GM12878 (cell line): ENCODE measurements around the gene RAD21L1. TPM values are rescaled to one million over a fixed set of nuclear protein-coding genes. Genes with fewer than 3 reads are reported as not detected.

Experiments used
- ATAC-seq: fragments of 200-7000 bp; cut with Tn5 transposase; 3 replicates; pipeline ENCODE4 v1.9.1; 2020; ENCODE audit warnings: mild to moderate bottlenecking, moderate library complexity
- BruUV-seq: library from RNA; stranded (reverse); fragments of 400-500 nt; replicated peaks from 2 replicates; lab custom pipeline; 2021; lab: Mats Ljungman, UMichigan
- CTCF ChIA-PET: fragments of 300-600 bp; sonication (Branson Sonifier 250); formaldehyde crosslinking; extraction: SDS; loops from one replicate; lab custom pipeline; 2021; ENCODE audit warnings: inconsistent platforms; lab: Yijun Ruan, JAX
- POLR2A ChIA-PET: fragments of 350-600 bp; formaldehyde crosslinking; extraction: SDS; loops from one replicate; lab custom pipeline; 2021; ENCODE audit warnings: inconsistent platforms; lab: Charles Lee
- RAD21 ChIA-PET: fragments of 300-600 bp; sonication (Branson Sonifier 250); formaldehyde crosslinking; loops from one replicate; lab custom pipeline; 2023; ENCODE audit warnings: antibody characterized with exemption; ENCODE audit not compliant: unreplicated experiment; lab: Charles Lee
- SMC1A ChIA-PET: fragments of 300-600 bp; sonication (Branson Sonifier 250); formaldehyde crosslinking; loops from one replicate; lab custom pipeline; 2023; ENCODE audit not compliant: unreplicated experiment, uncharacterized antibody; lab: Charles Lee
- DNase-seq: peaks from one replicate; pipeline ENCODE4 v3.0.0-alpha.2; 2011; ENCODE audit warnings: low read depth, low spot score
- FAIRE-seq: peaks from 3 replicates; lab custom pipeline; 2011; peaks lifted over from hg19 to GRCh38; lab: Jason Lieb, UNC
- H2AFZ ChIP-seq: 2 replicates; pipeline ENCODE4 v1.6.0; 2011; ENCODE audit warnings: low read depth, low read length, control low read depth; ENCODE audit not compliant: control insufficient read depth
- H3K27ac ChIP-seq: 2 replicates; pipeline ENCODE4 v1.5.1; 2011; ENCODE audit warnings: control low read depth; ENCODE audit not compliant: control insufficient read depth, insufficient read depth
- H3K27me3 ChIP-seq, 2 experiments: replicated peaks in 1 of 2; 2 replicates each; pipeline versions ENCODE4 v1.6.0 to v1.6.1; 2011; ENCODE audit warnings: low read length in 1 of 2; ENCODE audit not compliant: control insufficient read depth in 2 of 2, insufficient read depth in 2 of 2
- H3K36me3 ChIP-seq, 2 experiments: 2 replicates each; pipeline ENCODE4 v1.5.1; 2011; ENCODE audit warnings: low read length in 1 of 2; ENCODE audit not compliant: control insufficient read depth in 2 of 2, insufficient read depth in 2 of 2
- H3K4me1 ChIP-seq: 2 replicates; pipeline ENCODE4 v1.6.1; 2011; ENCODE audit warnings: mild to moderate bottlenecking, low read length, moderate library complexity, mixed read lengths; ENCODE audit not compliant: control insufficient read depth, insufficient read depth
- H3K4me2 ChIP-seq: 2 replicates; pipeline ENCODE4 v1.6.0; 2011; ENCODE audit warnings: control low read depth; ENCODE audit not compliant: control insufficient read depth, insufficient read depth
- H3K4me3 ChIP-seq: fragments of 200-600 bp; sonication (generic); 2 replicates; pipeline ENCODE4 v1.5.1; 2016
- H3K79me2 ChIP-seq: 2 replicates; pipeline ENCODE4 v1.6.0; 2011; ENCODE audit warnings: low read length; ENCODE audit not compliant: control insufficient read depth, insufficient read depth
- H3K9ac ChIP-seq: 2 replicates; pipeline ENCODE4 v1.8.0; 2011; ENCODE audit warnings: low read length, control low read depth, mixed read lengths; ENCODE audit not compliant: control insufficient read depth, insufficient read depth
- H3K9me3 ChIP-seq: replicated peaks from 3 replicates; pipeline ENCODE4 v1.5.1; 2011; ENCODE audit warnings: mild to moderate bottlenecking, low read length; ENCODE audit not compliant: control insufficient read depth, insufficient read depth
- H4K20me1 ChIP-seq: 2 replicates; pipeline ENCODE4 v1.6.0; 2011; ENCODE audit not compliant: control insufficient read depth, insufficient read depth
- CREB1 ChIP-seq: IDR thresholded peaks from 2 replicates; pipeline ENCODE4 v1.6.1; 2012; ENCODE audit warnings: low read depth, mild to moderate bottlenecking, inconsistent platforms
- RAD51 ChIP-seq: fragments of 450-650 bp; IDR thresholded peaks from 2 replicates; pipeline ENCODE4 v1.6.1; 2016; ENCODE audit warnings: moderate library complexity, mild to moderate bottlenecking, inconsistent platforms
- TARDBP ChIP-seq: IDR thresholded peaks from 2 replicates; pipeline ENCODE4 v1.6.1; 2016; ENCODE audit warnings: borderline replicate concordance
- WGBS: methylation state at CpG from one replicate; pipeline ENCODE4 v1.1.6; 2016; ENCODE audit warnings: low lambda C conversion rate; ENCODE audit not compliant: insufficient replicate concordance, insufficient coverage; ENCODE audit errors: missing lambda C conversion rate; 5-methylcytosine and 5-hydroxymethylcytosine counted together
- in situ Hi-C: fragments of 300-500 bp; cut with MboI; formaldehyde crosslinking; loops from 9 replicates; pipeline ENCODE4 v1.14.3; 2018; ENCODE audit warnings: mixed read lengths
- intact Hi-C: fragments of 100-400 bp; cut with micrococcal nuclease; formaldehyde crosslinking; loops from one replicate; pipeline ENCODE4 v1.14.2; 2022; ENCODE audit not compliant: unreplicated experiment
- polyA plus RNA-seq, 11 experiments: library from polyadenylated mRNA; depleted of rRNA in 4 of 11; unstranded in 6 of 11; stranded (reverse) in 5 of 11; fragments of >200 nt; fragmentation: Nextera tagmentation in 4 of 11; fragmentation: Illumina TruSeq in 1 of 11; extraction: Ambion mirVana in 4 of 11; extraction: Trizol in 1 of 11; gene quantifications; 1 replicate in 1 of 11; 2 replicates in 10 of 11; pipeline versions ENCODE4 v1.2.1 to v1.2.3, GENCODE V29; 2011 to 2016; ENCODE audit warnings: inconsistent platforms in 2 of 11, missing spikeins in 2 of 11, low read depth in 1 of 11
- total RNA-seq, 4 experiments: library from RNA; depleted of rRNA in 3 of 4; stranded (reverse); fragments of >200 nt in 3 of 4; fragmentation: Illumina TruSeq in 1 of 4; extraction: Trizol in 1 of 4; gene quantifications; 2 replicates each; pipeline versions ENCODE4 v1.2.1 to v1.2.3, GENCODE V29; 2013 to 2021

Gene RAD21L1
- total and polyA plus RNA-seq, 10 of the 15 experiments (the other 5 are each of a cell fraction or from before 2014, with no cell fraction given) = not detected

DNA sequence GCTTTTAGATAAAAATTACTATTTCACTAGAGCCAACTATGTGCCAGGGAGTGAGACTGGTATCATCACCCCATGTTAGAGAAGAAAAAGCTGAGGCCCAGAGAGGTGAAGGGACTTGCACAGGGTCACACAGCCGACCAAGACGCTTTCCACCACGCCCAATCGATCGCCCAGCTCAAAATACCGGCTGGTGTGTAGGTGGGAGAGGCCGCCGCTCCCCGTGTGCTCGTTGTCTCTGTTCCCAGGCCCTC is 40.0 kb downstream of the RAD21L1 start:
- ATAC-seq (no peak), DNase-seq (no peak), FAIRE-seq (no peak)
- BruUV-seq = no TSS peak
- in situ Hi-C loops = no loop called here
- no peaks in the 10 kb centered on the region for H3K79me2 ChIP-seq
- H3K4me3 ChIP-seq = 0 out of 2 replicates have a peak overlapping the region, but pooled peaks have one; percentile 47
- peaks cover 3 to 10% of the 10 kb centered on the region in 2 experiments for H3K27me3 ChIP-seq
- peak overlapping the region; percentile 64 for H3K4me2 ChIP-seq
- peak overlapping the region; percentile 75 for H2AFZ ChIP-seq
- H3K27ac ChIP-seq = no peak overlapping the region
- TF ChIP-seq RAD51 = no peak
- RAD21 ChIA-PET = interaction anchor here (0.6 kb wide), 1 partner anchor 804 kb away, joined by 5 read pairs; the partner anchor contains the start of gene TBC1D20
- SMC1A ChIA-PET = no interaction called here
- POLR2A ChIA-PET = no interaction called here
- peaks cover 3% of the 10 kb centered on the region; the same call in 1 of the 3 replicates for H3K9me3 ChIP-seq
- no peak overlapping the region for H3K9ac ChIP-seq
- no peaks in the 10 kb centered on the region for H4K20me1 ChIP-seq
- no peaks in the 10 kb centered on the region for H3K36me3 ChIP-seq
- WGBS = 0% methylated on average over 10 of the region's 10 CpGs
- CTCF ChIA-PET = no interaction called here
- intact Hi-C loops = no loop called here
- H3K4me1 ChIP-seq = no peaks in the 10 kb centered on the region

DNA sequence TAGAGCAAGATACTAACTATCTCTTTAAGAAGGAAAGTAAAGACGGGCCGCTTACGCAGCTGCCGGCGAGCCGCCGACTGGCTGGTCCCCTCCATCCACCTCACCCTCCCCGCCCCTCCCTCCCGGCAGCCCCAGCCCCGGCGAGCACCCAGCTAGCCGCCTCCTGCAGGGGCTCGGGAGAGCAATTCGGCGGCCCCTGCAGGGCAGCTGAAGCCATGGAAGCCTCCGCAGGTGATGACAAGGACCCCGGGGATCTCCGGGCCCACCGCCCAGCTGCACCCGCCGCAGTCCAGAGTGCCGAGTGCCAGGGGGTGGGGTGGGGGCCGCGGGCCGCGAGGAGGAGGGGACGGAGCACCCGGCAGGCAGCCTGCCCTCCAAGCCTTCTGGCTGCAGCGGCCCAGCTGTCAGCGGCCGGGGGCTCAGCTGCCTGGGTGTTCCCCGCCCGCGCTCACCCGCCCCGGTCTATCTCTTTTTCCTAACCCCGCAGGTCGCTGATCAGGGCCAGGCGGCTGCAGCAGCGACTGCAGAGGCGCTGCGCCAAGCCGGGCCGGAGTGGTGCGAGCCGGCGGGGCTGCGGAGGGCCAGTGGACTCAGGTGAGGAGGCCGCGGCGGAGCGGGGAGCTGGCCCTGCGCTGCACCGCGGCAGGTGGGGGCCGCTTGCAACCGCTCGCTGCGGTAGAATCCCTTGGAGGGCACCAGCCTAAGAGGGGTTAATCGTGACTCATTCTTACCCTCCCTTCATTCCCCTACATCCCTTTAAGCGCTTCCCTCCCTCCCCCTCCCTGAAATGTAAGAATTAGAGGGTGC is 40.5 kb downstream of the RAD21L1 start, which contains the start of gene SNPH:
TSS of gene SNPH (plus strand) at position 128 of the 807 bp plus-strand sequence. CDS start 29,946 bp downstream, outside the sequence.
- no peak within 1 kb of the TSS for H3K9ac ChIP-seq
- peaks cover 3% of the 10 kb centered on the region; the same call in 1 of the 3 replicates for H3K9me3 ChIP-seq
- no peak within 1 kb of the TSS for H3K27ac ChIP-seq
- POLR2A ChIA-PET = no interaction called here
- SMC1A ChIA-PET = no interaction called here
- no peaks in the 10 kb centered on the region for H3K79me2 ChIP-seq
- H3K4me1 ChIP-seq = no peaks in the 10 kb centered on the region
- CTCF ChIA-PET = no interaction called here
- WGBS = 2% methylated on average over 28 of the region's 61 CpGs
- peak within 1 kb of the TSS; percentile 75 for H2AFZ ChIP-seq
- H3K4me2 ChIP-seq = peak within 1 kb of the TSS; percentile 64
- DNase-seq (no peak), ATAC-seq (peak; percentile 94), FAIRE-seq (no peak)
- RAD21 ChIA-PET = no interaction called here
- no peaks in the 10 kb centered on the region for H4K20me1 ChIP-seq
- peak within 1 kb of the TSS; percentile 47 for H3K4me3 ChIP-seq
- BruUV-seq = no TSS peak
- TF ChIP-seq CREB1 (0 out of 2 replicates have a peak, but pooled peaks have one; percentile 23), TARDBP (no peak)
- H3K36me3 ChIP-seq = no peaks in the 10 kb centered on the region
- intact Hi-C loops (no loop called here), in situ Hi-C loops (no loop called here)
- peaks cover 3 to 10% of the 10 kb centered on the region in 2 experiments for H3K27me3 ChIP-seq
